H1 (cell line): ENCODE measurements around the gene LPAR3. TPM values are rescaled to one million over a fixed set of nuclear protein-coding genes. Genes with fewer than 3 reads are reported as not detected.

ENCODE experiments used
- CTCF ChIA-PET: fragments of 300-600 bp; sonication (Branson Sonifier 250); formaldehyde crosslinking; loops from one replicate; lab custom pipeline; 2021; ENCODE audit not compliant: partially characterized antibody; lab: Charles Lee
- POLR2A ChIA-PET: fragments of 300-600 bp; sonication (Branson Sonifier 250); formaldehyde crosslinking; loops from one replicate; lab custom pipeline; 2021; ENCODE audit warnings: inconsistent platforms; ENCODE audit not compliant: partially characterized antibody; lab: Charles Lee
- DNase-seq, 2 experiments: peaks; one replicate each; pipeline versions ENCODE4 v3.0.0 to v3.0.0-alpha.2; 2010 to 2022; ENCODE audit warnings: low spot score in 2 of 2, low read depth in 1 of 2, mixed read lengths in 1 of 2
- FAIRE-seq: peaks from 2 replicates; lab custom pipeline; 2011; peaks lifted over from hg19 to GRCh38; lab: Jason Lieb, UNC
- H2AFZ ChIP-seq: 2 replicates; pipeline ENCODE4 v1.8.1; 2012; ENCODE audit warnings: low read length, inconsistent platforms
- H2AK5ac ChIP-seq: 2 replicates; pipeline ENCODE4 v1.6.1; 2013; ENCODE audit warnings: low read depth, low read length
- H2BK120ac ChIP-seq: replicated peaks from 2 replicates; pipeline ENCODE3; 2013; ENCODE audit warnings: low read depth, low read length, inconsistent platforms
- H2BK12ac ChIP-seq: 2 replicates; pipeline ENCODE4 v1.6.1; 2013; ENCODE audit warnings: low read depth, low read length
- H2BK15ac ChIP-seq: 2 replicates; pipeline ENCODE4 v1.6.1; 2013; ENCODE audit warnings: low read length
- H2BK20ac ChIP-seq: 2 replicates; pipeline ENCODE4 v1.6.1; 2013; ENCODE audit warnings: low read length
- H2BK5ac ChIP-seq: 2 replicates; pipeline ENCODE4 v1.6.1; 2013; ENCODE audit warnings: low read depth, low read length
- H3K14ac ChIP-seq: 2 replicates; pipeline ENCODE4 v1.6.1; 2013; ENCODE audit warnings: inconsistent platforms; ENCODE audit not compliant: insufficient read length
- H3K18ac ChIP-seq: 2 replicates; pipeline ENCODE4 v1.6.1; 2013; ENCODE audit warnings: low read length; ENCODE audit errors: extremely low read depth
- H3K23ac ChIP-seq: 2 replicates; pipeline ENCODE4 v1.6.1; 2013; ENCODE audit warnings: inconsistent platforms; ENCODE audit not compliant: insufficient read length
- H3K23me2 ChIP-seq: 2 replicates; pipeline ENCODE4 v1.6.1; 2013; ENCODE audit warnings: low read depth, low read length
- H3K27ac ChIP-seq: 2 replicates; pipeline ENCODE4 v1.6.1; 2011; ENCODE audit warnings: low read depth, low read length, inconsistent platforms
- H3K27me3 ChIP-seq, 4 experiments: replicated peaks in 1 of 4; 1 replicate in 1 of 4; 2 replicates in 3 of 4; pipeline versions ENCODE4 v1.6.1 to v1.8.1; 2011 to 2013; ENCODE audit warnings: low read length in 3 of 4, mild to moderate bottlenecking in 3 of 4, inconsistent platforms in 2 of 4, mixed read lengths in 2 of 4, moderate library complexity in 1 of 4; ENCODE audit not compliant: control insufficient read depth in 3 of 4, insufficient read depth in 3 of 4; ENCODE audit errors: extremely low read depth in 1 of 4
- H3K36me3 ChIP-seq, 4 experiments: 2 replicates each; pipeline versions ENCODE4 v1.6.1 to v1.8.1; 2011 to 2013; ENCODE audit warnings: mild to moderate bottlenecking in 4 of 4, low read length in 3 of 4, moderate library complexity in 2 of 4, control low read depth in 1 of 4, inconsistent platforms in 1 of 4; ENCODE audit not compliant: insufficient read depth in 4 of 4, control insufficient read depth in 2 of 4
- H3K4ac ChIP-seq: replicated peaks from 2 replicates; pipeline ENCODE3; 2013; ENCODE audit warnings: low read length, low read depth, mixed read lengths, inconsistent platforms; ENCODE audit not compliant: insufficient read length
- H3K4me1 ChIP-seq, 4 experiments: replicated peaks in 1 of 4; 1 replicate in 1 of 4; 2 replicates in 3 of 4; pipeline versions ENCODE4 v1.6.1 to v1.8.1; 2011 to 2013; ENCODE audit warnings: low read length in 3 of 4, inconsistent platforms in 2 of 4, mixed read lengths in 1 of 4; ENCODE audit not compliant: insufficient read depth in 4 of 4, control insufficient read depth in 3 of 4
- H3K4me2 ChIP-seq, 2 experiments: 2 replicates each; pipeline versions ENCODE4 v1.6.1 to v1.8.1; 2011 to 2013; ENCODE audit warnings: low read depth in 2 of 2, low read length in 2 of 2, control low read depth in 1 of 2, inconsistent platforms in 1 of 2, mild to moderate bottlenecking in 1 of 2; ENCODE audit not compliant: insufficient read depth in 1 of 2
- H3K4me3 ChIP-seq, 4 experiments: fragments of 200-600, 300-600 bp in 1 of 4; sonication (generic), shearing (Covaris generic), sonication (Bioruptor Twin) in 1 of 4; 2 replicates each; pipeline versions ENCODE4 v1.5.1 to v1.8.1; 2011 to 2016; ENCODE audit warnings: low read length in 4 of 4, low read depth in 3 of 4, control low read depth in 2 of 4, inconsistent platforms in 2 of 4, mild to moderate bottlenecking in 2 of 4, mixed read lengths in 1 of 4, moderate library complexity in 1 of 4; ENCODE audit not compliant: insufficient read depth in 2 of 4; ENCODE audit errors: extremely low read depth in 1 of 4
- H3K56ac ChIP-seq: replicated peaks from 2 replicates; pipeline ENCODE3; 2013; ENCODE audit warnings: low read depth, mild to moderate bottlenecking, mixed read lengths, low read length, inconsistent platforms; ENCODE audit not compliant: insufficient read length
- H3K79me1 ChIP-seq: 2 replicates; pipeline ENCODE4 v1.6.1; 2013; ENCODE audit warnings: low read depth, low read length, control low read depth
- H3K79me2 ChIP-seq, 2 experiments: 2 replicates each; pipeline versions ENCODE4 v1.6.1 to v1.8.1; 2012 to 2013; ENCODE audit warnings: low read length in 2 of 2, mild to moderate bottlenecking in 2 of 2, inconsistent platforms in 1 of 2; ENCODE audit not compliant: insufficient read depth in 2 of 2, control insufficient read depth in 1 of 2
- H3K9ac ChIP-seq, 4 experiments: replicated peaks in 1 of 4; 1 replicate in 1 of 4; 2 replicates in 3 of 4; pipeline versions ENCODE4 v1.6.1 to v1.8.1; 2011 to 2013; ENCODE audit warnings: low read depth in 3 of 4, low read length in 3 of 4, control low read depth in 2 of 4, mild to moderate bottlenecking in 2 of 4, moderate library complexity in 2 of 4, inconsistent platforms in 1 of 4; ENCODE audit errors: extremely low read depth in 1 of 4
- H3K9me3 ChIP-seq, 2 experiments: 2 replicates each; pipeline versions ENCODE4 v1.6.1 to v1.8.1; 2012 to 2013; ENCODE audit warnings: mild to moderate bottlenecking in 2 of 2, moderate library complexity in 2 of 2, control low read depth in 1 of 2, inconsistent platforms in 1 of 2, low read depth in 1 of 2, low read length in 1 of 2, mixed read lengths in 1 of 2; ENCODE audit not compliant: insufficient read depth in 2 of 2
- H4K20me1 ChIP-seq, 2 experiments: replicated peaks in 1 of 2; 2 replicates each; pipeline versions ENCODE3 to v1.8.1; 2011 to 2013; ENCODE audit warnings: inconsistent platforms in 2 of 2, low read length in 2 of 2, mild to moderate bottlenecking in 1 of 2; ENCODE audit not compliant: insufficient read depth in 2 of 2, control insufficient read depth in 1 of 2
- H4K5ac ChIP-seq: 2 replicates; pipeline ENCODE4 v1.6.1; 2013; ENCODE audit warnings: low read length, low read depth, mixed read lengths, inconsistent platforms; ENCODE audit not compliant: insufficient read length
- H4K8ac ChIP-seq: 2 replicates; pipeline ENCODE4 v1.8.0; 2013; ENCODE audit warnings: mild to moderate bottlenecking, moderate library complexity, low read length, inconsistent platforms; ENCODE audit not compliant: insufficient read depth; ENCODE audit errors: extremely low read depth
- H4K91ac ChIP-seq: replicated peaks from 2 replicates; pipeline ENCODE3; 2013; ENCODE audit warnings: low read length, mixed read lengths, inconsistent platforms; ENCODE audit not compliant: insufficient read length
- BCL11A ChIP-seq, 2 experiments: IDR thresholded peaks; one replicate each; pipeline ENCODE4 v1.6.1; 2011; ENCODE audit warnings: low read depth in 2 of 2, low read length in 2 of 2, mild to moderate bottlenecking in 2 of 2
- CEBPB ChIP-seq: IDR thresholded peaks from 2 replicates; pipeline ENCODE4 v1.6.1; 2012; ENCODE audit warnings: low read depth, low read length
- CHD1 ChIP-seq: IDR thresholded peaks from 2 replicates; pipeline ENCODE4 v1.6.1; 2012; ENCODE audit warnings: low read depth, low read length, improper control_type of control experiment
- GTF2F1 ChIP-seq: IDR thresholded peaks from 2 replicates; pipeline ENCODE4 v1.6.1; 2012; ENCODE audit warnings: low read depth, low read length, improper control_type of control experiment, borderline replicate concordance
- HDAC6 ChIP-seq: IDR thresholded peaks from one replicate; pipeline ENCODE4 v1.7.1; 2012; ENCODE audit warnings: low read depth, mild to moderate bottlenecking, inconsistent platforms, low read length, moderate library complexity
- WGBS, 2 experiments: shearing (Covaris generic) in 1 of 2; methylation state at CpG; one replicate each; pipeline versions ENCODE4 v1.1.6 to v1.1.7; 2013 to 2015; ENCODE audit warnings: low lambda C conversion rate in 2 of 2, mixed read lengths in 2 of 2, inconsistent platforms in 1 of 2, low coverage in 1 of 2, missing lambda C conversion rate in 1 of 2; ENCODE audit not compliant: insufficient replicate concordance in 2 of 2, insufficient coverage in 1 of 2, insufficient read length in 1 of 2; ENCODE audit errors: extremely low coverage in 1 of 2, missing lambda C conversion rate in 1 of 2; 5-methylcytosine and 5-hydroxymethylcytosine counted together
- polyA plus RNA-seq, 7 experiments: library from polyadenylated mRNA; depleted of rRNA in 3 of 7; stranded (reverse) in 5 of 7; unstranded in 2 of 7; fragments of >200 nt in 5 of 7; fragments of 200-250 nt in 2 of 7; gene quantifications; 1 replicate in 5 of 7; 2 replicates in 1 of 7; 4 replicates in 1 of 7; pipeline versions ENCODE4 v1.2.1 to v1.2.3, GENCODE V29; 2011 to 2013; ENCODE audit warnings: missing spikeins in 2 of 7, mixed read lengths in 2 of 7
- total RNA-seq: library from RNA; stranded (reverse); fragmentation: NEBNext Ultra II Directional; extraction: Animal tissue kit (Norgen Biotek cat#: 25700); gene quantifications from 2 replicates; pipeline ENCODE4 v1.2.1, GENCODE V29; 2021

The LPAR3 gene
- total and polyA plus RNA-seq, 2 of the 8 experiments (the other 6 are each of a cell fraction or from before 2014, with no cell fraction given): 17.1 to 25.4 TPM

DNA sequence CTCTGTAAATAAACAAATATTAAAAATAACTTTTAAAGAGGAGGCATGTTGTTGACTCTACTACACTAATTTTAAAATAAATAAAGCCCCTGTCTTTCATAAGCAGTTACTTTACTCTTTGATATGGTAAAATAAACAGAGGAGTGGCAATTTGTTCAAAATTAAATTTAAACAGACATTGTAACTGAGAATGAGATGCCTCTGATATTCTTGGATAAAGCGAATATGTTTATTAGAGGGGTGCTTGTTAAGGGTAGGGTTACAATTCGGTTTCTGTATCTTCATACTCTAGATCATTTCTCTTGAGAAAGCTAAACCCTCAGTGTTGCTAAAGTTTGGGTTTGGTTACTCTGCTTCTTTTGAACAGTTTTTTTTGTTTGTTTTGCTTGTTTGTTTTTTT, 19.6 kb downstream of the LPAR3 start:
- CTCF ChIA-PET: interaction anchor here (0.9 to 1.1 kb wide), 2 partner anchors 12 to 21 kb away, joined by 3 to 4 read pairs; no protein-coding TSS in a partner anchor
- Histone ChIP-seq H4K91ac (no peak overlapping the region), H3K23me2 (no peaks in the 10 kb centered on the region), H3K9ac (no peak overlapping the region), H4K5ac (no peak overlapping the region), H3K27me3 (no peaks in the 10 kb centered on the region), H2AK5ac (no peak overlapping the region), H3K79me1 (peaks cover 6% of the 10 kb centered on the region; the same call in 1 of the 2 replicates), H3K4me2 (no peak overlapping the region), H2BK5ac (no peak overlapping the region), H3K23ac (no peak overlapping the region), H2AFZ (no peak overlapping the region), H2BK120ac (no peak overlapping the region), H3K9me3 (no peaks in the 10 kb centered on the region), H3K36me3 (no peaks in the 10 kb centered on the region), H3K56ac (no peak overlapping the region), H4K8ac (no peak overlapping the region), H2BK12ac (no peak overlapping the region), H3K4me1 (no peaks in the 10 kb centered on the region), H3K79me2 (peaks cover 0 to 20% of the 10 kb centered on the region in 2 experiments; a peak in 2 of 4 replicates), H2BK20ac (no peak overlapping the region), H3K4me3 (no peak overlapping the region), H4K20me1 (peaks cover 0 to 2% of the 10 kb centered on the region in 2 experiments), H3K14ac (no peak overlapping the region), H3K27ac (no peak overlapping the region), H2BK15ac (no peak overlapping the region), H3K18ac (no peak overlapping the region), H3K4ac (no peak overlapping the region)
- no peak for TF ChIP-seq CEBPB
- TF ChIP-seq CHD1: no peak
- TF ChIP-seq BCL11A (IDR thresholded peaks at IDR 0.05; ENCODE audit: low read depth in 2 of 2, low read length in 2 of 2): no peak
- TF ChIP-seq GTF2F1: no peak
- TF ChIP-seq HDAC6: no peak
- WGBS, 2 experiments: 88% methylated on average over 2 of the region's 2 CpGs; no CpG with 5 or more reads in 1 of the 2 experiments
- FAIRE-seq: no peak
- no peak for DNase-seq
- POLR2A ChIA-PET: interaction anchor here (1.9 kb wide), 1 partner anchor 19 kb away, joined by 5 read pairs; no protein-coding TSS in a partner anchor
